Putamen (tissue), 1 donor: ENCODE data around the gene TADA3.
A peak's percentile ranks its signal among the peaks of the same experiment; 100 is the strongest.

ENCODE experiments used
- DNase-seq: peaks from one replicate; pipeline ENCODE4 v3.0.0-alpha.2; 2016; ENCODE audit warnings: low spot score

Gene TADA3

DNA sequence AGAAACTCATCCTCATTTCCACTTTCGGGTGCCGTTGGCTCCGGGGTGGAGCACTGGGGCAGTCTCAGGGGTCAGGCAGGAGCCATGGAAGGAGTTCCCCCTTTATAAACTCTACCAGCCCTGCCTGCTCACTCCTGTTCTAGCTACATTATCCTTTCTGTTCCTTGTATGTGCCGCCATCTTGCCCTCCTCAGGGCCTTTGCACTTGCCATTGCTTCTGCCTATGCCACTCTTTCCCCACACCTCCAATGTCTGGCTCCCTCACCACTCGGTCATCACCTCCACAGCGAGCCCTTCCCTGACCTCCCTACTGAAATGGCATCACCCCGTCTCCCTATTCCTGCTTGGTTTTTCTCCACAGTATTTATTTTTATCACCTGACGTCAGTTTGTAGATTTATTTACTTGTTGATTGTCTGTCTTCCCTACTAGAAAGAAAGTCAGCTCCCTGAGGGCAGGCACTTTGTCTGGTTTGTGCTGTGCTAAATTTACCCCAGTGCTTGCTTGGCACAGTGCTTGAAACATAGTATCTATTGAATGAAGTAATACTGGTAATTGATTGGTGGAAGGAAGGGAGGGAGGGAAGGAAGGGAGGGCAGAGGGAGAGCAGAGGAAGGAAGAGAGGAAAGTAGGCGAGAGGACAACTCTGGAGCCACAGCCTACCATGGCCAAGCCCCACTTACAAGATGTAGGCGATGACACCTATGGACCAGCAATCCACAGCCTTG is 31.3 kb downstream of the TADA3 start:
- no peak for DNase-seq

DNA sequence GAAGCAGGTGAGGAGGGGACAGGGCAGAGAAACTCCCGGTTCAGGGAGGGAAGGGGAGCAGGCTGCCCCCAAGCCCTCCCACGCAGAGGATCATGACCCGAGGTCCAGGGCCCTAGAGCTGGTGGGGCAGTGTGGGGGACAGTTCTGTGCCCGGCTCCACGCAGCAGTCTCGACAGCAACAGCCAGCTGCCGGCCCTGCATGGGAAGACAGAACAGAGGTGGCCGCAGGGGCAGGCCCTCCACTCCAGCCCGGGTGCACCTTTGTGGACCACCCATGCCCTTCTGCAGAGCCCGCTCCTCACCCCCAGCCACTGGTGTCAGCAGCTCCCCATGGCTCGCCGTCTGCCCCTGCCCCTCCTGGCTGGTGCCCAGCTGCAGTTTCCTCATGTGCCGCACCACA is 34.8 kb downstream of the TADA3 start:
- no peak for DNase-seq

DNA sequence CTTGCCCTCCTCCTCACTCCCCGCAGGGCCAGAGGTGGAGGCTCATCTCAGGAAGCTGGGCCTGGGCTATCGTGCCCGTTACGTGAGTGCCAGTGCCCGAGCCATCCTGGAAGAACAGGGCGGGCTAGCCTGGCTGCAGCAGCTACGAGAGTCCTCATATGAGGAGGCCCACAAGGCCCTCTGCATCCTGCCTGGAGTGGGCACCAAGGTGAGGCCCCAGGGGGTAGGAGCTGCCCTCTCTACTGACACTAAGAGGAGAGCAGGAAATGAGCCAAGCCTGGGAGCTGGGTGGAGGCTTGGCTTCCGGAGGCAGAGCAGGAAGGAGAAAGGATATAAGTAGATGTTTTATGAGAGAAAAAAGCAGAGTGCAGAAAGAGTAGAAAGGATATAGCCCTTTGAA is 37.6 kb downstream of the TADA3 start:
- DNase-seq, result no peak

DNA sequence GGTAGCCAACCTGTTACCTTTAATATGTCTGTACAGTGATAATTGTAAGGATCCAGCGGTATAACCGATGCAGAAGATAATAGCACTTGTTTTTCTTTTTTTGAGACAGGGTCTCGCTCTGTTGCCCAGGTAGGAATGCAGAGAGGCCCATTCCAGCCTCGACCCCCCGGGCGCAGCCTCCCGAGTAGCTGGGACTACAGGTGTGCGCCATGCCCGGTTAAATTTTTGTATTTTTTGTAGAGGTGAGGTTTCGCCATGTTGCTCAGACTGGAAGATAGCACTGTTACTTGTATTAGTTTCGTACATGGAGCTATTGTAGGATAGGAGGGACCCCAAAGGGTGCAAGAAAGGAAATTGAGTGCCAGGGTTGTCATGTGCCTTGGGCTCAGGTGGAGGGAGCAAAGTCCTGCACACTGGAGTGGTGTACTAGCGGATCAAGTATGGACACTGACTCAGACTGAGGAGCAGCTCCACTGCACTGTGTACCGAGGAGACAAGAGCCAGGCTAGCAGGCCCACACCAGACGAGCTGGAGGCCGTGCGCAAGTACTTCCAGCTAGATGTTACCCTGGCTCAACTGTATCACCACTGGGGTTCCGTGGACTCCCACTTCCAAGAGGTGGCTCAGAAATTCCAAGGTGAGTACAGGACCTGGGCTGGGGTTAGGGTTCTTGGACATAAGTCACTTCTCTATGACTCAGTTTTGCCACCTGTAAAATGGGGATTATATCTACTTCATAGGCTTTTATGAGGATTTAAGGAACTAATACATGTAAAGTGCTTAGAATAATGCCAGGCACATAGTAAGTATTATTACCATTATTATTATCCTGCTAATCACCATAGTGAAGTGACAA is 41.5 kb downstream of the TADA3 start:
- no peak for DNase-seq

DNA sequence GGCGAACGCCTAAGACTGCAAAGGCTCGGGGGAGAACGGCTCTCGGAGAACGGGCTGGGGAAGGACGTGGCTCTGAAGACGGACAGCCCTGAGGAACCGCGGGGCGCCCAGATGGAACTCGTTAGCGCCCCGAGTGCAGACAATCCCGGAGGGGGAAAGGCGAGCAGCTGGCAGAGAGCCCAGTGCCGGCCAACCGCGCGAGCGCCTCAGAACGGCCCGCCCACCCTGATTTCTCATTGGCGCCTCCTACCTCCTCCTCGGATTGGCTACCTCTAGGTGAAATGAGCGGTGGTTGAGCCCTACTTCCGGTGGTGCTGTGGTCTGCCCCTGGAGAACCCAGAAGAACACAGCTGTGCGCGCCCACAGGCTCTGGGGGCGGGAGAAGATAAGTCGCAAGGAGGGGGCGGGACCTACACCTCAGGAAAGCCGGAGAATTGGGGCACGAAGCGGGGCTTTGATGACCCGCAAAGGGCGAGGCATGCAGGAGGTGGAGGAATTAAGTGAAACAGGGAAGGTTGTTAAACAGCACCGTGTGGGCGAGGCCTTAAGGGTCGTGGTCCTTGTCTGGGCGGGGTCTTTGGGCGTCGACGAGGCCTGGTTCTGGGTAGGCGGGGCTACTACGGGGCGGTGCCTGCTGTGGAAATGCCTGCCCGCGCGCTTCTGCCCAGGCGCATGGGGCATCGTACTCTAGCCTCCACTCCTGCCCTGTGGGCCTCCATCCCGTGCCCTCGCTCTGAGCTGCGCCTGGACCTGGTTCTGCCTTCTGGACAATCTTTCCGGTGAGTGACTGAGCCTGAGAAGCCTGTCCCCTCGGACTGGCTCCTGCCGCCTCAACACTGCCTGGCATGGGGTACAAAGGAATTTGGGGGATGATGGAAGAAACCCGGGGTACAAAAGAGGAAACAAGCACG is 42.4 kb downstream of the TADA3 start, which contains the start of gene OGG1:
Gene OGG1, plus strand, starts transcription at position 308 of the 911 bp plus-strand sequence. Its CDS starts 335 bp downstream, at position 643.
- DNase-seq, result peak; percentile 97

DNA sequence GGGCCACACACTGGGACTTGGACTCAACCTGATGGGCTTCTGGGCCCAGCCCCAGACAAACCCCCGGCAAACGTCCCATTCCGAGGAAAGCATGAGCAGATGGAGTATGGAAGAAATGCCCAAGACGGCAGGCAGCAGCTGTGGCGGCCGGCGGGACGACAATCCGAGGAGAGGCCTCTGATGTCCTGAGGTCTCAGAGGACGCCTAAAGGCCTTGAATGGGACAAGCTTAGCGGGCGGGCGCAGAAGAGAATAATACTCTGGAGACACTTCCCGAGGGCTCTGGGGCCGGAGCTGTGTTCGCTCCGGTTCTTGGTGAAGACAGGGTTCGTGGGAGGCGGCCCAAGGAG is 43.0 kb downstream of the TADA3 start:
- no peak for DNase-seq

DNA sequence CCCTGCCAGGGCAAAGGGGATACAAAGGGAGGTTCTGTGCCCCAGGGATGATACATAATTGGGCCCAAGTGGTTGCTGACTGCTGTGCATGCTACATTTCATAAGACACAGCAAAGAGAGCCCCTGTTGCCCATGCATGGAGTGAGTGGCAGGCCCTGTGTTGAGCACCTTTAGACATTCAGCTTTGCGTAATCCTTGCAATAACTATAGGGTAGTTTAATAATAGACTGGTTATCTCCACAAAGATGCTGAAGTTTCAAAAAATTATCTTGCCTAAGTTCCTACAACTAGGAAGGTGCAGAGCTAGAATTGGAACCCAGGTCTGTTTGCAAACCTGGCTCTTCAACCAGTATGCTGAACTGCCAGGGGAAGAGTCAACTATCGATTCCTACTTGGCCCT is 44.2 kb downstream of the TADA3 start:
- no peak for DNase-seq

DNA sequence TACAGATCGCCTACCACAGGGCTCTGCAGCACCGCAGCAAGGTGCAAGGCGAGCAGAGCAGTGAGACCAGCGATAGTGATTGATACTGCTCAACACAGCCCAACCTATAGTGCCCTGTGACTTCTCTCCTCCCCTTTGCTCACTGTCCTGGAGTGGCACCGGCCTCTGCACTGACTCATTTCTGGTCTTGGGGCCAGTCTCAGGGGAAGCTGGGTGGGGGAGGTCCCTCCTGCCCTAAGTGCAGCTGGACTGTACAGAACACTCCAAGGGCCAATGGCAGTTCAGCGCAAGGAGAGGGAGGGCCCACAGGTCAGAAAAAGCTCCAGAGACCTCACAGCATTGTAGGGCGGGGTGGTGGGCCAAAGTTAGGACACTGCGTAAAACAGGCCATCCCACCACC is 45.0 kb downstream of the TADA3 start:
- no peak for DNase-seq

DNA sequence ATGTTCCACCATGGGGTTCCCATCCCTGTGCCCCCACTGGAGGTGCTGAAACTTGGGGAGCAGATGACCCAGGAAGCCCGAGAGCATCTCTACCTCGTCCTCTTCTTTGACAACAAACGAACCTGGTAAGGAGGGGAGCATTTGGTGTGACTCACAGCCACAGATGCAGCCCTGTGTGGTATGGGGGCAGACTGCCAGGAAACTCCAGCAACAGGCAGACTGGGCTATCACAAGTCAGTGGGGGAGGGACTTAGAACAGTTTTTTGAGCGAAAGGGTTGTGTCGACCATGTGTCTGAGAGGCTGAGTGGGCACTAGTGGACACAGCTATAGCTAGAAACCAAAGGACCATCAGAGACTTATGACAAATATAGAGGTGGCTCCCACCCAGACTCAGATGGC is 45.9 kb downstream of the TADA3 start:
- no peak for DNase-seq

DNA sequence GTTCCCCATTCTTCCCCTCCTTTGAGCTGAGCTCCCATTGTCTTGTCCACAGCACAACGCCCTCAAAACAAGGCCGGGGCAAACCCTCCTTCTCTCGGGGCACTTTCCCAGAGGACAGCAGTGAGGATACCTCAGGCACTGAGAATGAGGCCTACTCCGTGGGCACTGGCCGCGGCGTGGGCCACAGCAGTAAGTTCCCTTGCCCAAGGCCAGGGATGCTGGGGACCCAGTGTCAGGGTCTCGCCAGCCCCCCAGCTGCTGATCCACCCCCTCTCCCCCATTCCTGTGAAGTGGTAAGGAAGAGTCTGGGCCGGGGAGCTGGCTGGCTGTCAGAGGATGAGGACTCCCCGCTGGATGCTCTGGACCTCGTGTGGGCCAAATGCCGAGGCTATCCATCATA is 46.8 kb downstream of the TADA3 start:
- no peak for DNase-seq

DNA sequence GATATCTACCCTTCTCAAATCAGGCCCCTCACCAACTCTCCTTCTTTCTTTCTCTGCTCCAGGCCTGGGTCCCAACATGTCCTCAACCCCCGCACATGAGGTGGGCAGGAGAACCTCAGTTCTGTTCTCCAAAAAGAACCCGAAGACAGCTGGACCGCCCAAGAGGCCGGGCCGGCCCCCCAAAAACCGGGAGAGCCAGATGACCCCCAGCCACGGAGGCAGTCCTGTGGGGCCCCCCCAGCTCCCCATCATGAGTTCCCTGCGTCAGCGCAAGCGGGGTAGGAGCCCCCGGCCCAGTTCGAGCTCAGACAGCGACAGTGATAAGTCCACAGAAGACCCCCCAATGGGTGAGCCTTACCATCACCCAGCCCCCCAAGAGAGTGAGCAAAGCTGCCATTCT is 48.1 kb downstream of the TADA3 start:
- no peak for DNase-seq

DNA sequence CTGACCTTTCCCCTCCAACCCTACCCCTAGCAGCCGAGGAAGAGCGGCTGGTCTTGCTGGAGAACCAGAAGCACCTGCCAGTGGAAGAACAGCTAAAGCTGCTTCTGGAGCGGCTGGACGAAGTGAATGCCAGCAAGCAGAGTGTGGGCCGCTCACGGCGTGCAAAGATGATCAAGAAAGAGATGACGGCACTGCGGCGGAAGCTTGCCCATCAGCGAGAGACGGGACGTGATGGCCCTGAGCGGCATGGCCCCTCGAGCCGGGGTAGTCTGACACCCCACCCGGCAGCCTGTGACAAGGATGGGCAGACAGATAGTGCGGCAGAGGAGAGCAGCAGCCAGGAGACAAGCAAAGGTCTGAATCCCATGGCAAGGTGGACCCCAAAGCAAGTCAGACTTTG is 48.7 kb downstream of the TADA3 start:
- DNase-seq, result no peak

DNA sequence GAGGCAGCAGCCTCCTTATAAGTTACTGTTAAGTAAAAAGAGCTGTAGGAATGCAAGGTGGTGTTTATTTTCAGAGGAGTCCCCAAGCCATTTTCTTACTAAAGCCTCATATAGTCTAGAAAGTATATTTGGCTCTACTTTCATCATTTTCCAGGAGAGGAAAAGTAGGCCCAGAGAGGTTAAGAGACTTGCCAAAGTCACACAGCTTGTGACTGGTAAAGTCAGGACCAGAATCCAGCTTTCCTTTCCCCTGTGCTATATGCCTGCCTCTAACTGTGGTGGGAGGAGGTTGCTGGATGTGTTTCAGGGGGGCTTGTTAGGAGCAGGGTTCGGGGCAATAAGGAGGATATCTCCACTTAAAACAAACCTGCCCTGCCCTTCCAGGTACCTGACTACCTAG is 49.7 kb downstream of the TADA3 start:
- no peak for DNase-seq

DNA sequence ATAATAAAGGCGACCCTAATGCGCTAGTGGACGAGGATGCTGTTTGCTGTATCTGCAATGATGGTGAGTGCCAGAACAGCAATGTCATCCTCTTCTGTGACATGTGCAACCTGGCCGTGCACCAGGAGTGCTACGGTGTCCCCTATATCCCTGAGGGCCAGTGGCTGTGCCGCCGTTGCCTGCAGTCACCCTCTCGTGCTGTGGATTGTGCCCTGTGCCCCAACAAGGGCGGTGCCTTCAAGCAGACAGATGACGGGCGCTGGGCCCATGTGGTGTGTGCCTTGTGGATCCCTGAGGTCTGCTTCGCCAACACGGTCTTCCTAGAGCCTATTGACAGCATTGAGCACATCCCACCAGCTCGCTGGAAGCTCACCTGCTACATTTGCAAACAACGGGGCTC is 53.1 kb downstream of the TADA3 start:
- no peak for DNase-seq

DNA sequence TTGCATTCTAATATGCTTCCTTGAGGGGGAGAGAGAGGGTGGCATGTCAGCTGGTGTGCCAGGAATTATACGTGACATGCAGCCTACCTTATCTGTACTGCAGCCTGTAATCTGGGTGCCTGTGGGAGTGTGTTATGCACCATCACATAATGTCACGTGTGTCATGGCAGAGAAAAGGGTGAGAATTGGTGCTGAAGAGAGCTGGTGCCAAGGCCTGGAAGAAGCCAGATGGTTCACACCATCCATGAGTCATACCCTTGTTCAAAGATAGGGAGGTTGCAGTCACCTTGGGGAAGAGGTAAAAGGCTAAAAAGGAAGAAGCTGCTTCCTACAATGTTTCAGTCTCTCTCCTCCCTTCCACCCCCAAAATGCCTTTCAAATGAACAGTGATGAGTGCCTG is 55.4 kb downstream of the TADA3 start:
- DNase-seq, result peak; percentile 87

DNA sequence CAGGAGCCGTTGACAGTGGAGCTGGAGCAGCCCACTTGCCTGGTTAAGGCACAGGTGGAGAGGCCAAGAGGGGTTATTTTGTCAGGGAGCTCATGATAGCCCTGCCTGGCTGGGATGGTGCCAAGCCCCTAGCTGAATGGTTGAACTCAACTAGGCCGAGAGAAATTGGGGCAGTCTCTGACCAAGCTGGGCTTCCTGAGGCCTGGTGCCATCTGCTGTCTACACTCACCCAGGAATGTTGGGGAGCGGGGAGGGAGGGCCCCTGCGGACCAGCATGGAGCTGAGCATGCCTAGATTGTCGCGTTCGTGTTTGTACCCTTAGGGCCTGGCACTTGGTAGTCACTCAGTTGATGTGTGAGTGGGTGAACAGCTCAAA is 59.5 kb downstream of the TADA3 start:
- DNase-seq, result no peak

DNA sequence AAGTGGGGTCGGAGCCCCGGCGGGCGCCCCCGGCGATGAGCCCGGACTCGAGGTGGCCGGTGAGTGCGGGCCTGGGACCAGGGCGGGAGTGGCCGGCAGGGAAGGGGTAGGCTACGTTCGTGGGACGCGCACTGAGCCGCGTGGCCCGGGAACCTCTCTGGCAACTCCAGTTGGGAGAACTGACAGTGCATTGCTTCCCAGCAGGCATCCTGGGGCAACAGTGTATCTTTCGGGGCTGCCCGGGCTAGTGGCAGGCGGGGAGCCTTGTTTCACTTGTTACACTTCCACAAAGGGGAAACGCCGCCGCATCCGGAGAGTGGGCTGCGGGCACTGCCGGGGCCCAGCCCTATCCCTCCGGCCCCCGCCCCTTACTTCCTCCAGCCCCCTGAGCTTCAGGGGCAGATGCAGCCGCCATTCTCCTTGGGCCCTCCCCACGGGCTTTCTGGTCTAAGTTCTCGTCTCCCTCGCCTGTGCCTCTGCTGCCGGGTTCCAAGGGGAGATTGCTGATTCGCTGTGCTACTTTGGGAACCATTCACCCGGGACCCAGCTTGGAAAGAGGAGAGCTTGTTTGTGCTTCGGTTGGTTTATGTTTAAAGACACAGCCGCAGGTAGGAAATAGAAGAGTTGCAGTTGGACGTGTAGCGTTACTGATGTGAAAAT is 60.1 kb downstream of the TADA3 start:
- no peak for DNase-seq

DNA sequence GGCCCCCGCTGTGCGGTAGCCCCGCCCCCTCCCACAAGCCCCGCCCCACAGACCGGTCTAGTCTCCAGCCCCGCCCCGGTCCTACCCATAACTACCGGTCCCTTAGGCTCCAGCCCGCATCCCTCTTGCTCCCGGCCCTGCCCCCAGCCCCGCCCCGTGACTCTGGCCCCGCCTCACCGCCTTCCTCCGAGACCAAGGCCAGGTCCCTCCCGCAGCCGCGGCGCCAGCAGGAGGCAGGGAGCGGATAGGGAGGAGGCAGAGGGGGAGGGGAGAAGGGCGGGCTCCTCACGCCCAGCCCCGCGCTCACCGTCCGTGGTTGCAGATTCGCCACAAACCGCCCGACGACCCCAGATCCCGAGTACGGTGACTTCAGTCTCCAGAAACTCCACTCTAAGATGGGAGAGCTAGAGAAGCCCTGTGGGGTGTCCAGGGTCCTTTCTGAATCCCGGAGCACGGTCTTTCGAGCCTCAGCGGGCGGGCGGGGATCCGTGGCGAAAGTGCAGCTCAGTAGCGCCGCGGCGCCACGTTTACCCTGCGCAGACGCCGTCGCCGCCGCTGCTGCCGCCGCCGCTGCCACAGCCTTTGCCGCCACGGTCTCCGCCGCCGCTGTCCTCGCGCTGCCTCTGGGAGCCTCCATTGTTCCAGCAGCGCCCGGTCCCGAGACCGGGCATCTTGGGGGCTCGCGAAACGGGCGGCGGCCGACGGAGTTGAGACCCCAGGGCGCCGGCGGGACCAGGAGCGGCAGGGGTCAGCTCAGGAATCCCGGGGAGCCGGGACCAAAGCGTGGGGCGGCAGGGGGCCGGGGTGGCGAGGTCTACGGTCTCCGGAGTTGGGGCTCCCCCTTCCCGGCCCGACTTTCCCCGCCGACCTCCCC is 60.8 kb downstream of the TADA3 start, which contains the start of gene BRPF1:
Gene BRPF1, plus strand, starts transcription at position 530 of the 874 bp plus-strand sequence. CDS start 2,406 bp downstream, outside the sequence.
- peak; percentile 100 for DNase-seq

DNA sequence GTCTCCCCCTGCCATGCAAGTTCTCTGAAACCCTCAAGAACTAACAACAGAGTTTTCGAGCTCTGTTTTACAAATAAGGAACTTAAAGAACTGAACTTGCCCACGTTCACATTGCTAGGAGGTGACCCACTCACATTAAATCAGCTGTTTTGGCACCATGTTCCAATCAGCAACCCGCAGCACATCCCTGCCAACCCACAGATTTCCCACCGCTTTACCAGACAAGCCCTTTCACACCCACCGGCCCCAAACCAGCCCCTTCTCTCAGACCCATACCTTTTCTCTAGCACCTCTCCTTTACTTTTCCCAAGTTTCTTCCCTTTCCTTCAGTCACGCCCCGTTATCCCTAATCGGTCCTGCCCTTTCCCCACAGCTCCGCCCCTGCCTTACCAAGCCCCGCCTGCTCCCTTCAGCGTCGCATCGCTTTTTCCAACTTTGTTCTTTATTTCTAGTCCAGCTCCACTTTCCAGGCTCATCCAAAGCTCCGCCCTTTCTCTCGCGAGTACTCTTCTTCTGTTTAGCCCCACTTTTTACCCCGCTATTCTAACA is 61.5 kb downstream of the TADA3 start:
- no peak for DNase-seq
